ENCODE data around the gene MGAM2. TPM values are rescaled to one million over a fixed set of nuclear protein-coding genes. Genes with fewer than 3 reads are reported as not detected.

MGAM2 gene
- total and polyA plus RNA-seq, 5 donors from 2014 or later = not detected

DNA sequence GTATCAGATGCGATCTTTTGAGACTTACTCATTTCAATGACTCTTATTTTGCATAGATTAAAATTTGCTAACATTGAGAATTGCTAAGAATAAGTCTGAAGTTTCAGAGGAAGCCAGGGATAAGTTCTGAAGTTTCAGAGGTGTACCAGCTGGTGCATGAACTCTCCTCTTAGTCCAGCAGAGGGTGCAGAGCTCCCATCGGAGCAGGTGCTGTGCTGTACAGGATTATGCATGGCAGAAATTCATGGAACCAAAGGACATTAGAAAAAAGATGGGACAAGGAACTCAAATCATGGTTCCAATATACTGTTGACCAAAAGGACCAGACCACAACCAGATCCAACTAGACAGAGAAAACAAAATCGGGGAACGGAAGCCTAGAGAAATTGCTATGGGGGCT is 41.9 kb downstream of the MGAM2 start:
- H3K4me1 Mint-ChIP-seq = peaks cover 0 to 5% (median 0%) of the 10 kb centered on the region in 4 donors
- H3K4me1 ChIP-seq (ENCODE audit: control insufficient read depth, insufficient read depth, low read length, poor library complexity, severe bottlenecking) = no peaks in the 10 kb centered on the region
- H3K9me3 ChIP-seq (ENCODE audit: control insufficient read depth in 2 of 2, low read length in 2 of 2) = no peaks in the 10 kb centered on the region
- no peak overlapping the region for H3K4me3 Mint-ChIP-seq
- H3K27ac ChIP-seq (ENCODE audit: insufficient read depth, low read length, poor library complexity, severe bottlenecking) = no peak overlapping the region
- no peaks in the 10 kb centered on the region for H3K36me3 ChIP-seq (ENCODE audit: control insufficient read depth, insufficient read depth, low read length)
- DNase-seq = no peak
- no peak for ATAC-seq (ENCODE audit: low read depth in 2 of 2)
- no peaks in the 10 kb centered on the region for H3K36me3 Mint-ChIP-seq
- no peaks in the 10 kb centered on the region for H3K27me3 ChIP-seq (ENCODE audit: control insufficient read depth, insufficient read depth, low read length)
- H3K27ac Mint-ChIP-seq = no peak overlapping the region
- no peak overlapping the region for H3K4me3 ChIP-seq (ENCODE audit: low read depth, low read length)
- H3K9me3 Mint-ChIP-seq = peaks cover 0 to 2% (median 0%) of the 10 kb centered on the region in 7 donors
- peaks cover under 1% of the 10 kb centered on the region for H3K27me3 Mint-ChIP-seq

DNA sequence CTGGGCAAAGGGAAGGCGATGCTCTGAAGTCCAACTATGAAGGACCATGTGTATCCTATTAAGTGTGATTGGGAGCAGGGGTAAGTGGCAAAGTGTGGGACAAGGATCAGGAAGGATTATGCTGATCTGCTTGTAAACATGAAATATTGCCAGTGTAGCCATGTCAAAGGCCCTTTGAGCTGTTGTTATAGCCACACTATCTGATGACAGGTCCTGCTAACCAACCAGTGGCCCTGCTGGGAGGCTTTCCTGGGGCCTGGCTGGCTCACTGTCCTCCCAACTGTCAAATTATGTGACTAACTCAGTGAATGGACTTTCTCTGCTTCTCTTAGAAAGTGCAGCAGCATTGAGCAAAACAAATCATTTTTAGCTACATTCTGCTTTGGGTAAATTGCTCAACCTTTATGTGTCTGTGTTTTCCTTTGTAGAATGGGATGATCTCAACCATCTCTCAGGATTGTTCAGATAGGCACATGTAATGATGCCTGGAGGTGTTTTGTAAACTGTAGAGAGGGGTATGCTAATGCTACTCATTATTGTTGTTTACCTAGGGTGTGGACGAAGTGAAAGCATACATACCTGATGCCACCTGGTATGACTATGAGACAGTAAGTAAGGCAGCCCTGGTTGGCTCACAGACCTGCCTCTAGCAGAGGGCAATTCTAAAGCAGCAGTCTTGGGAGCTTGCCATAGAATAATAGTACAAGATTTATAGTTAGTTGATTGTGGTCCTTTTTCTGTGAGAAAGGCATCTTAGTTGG is 47.4 kb downstream of the MGAM2 start:
- Histone ChIP-seq H3K9me3 (ENCODE audit: control insufficient read depth in 2 of 2, low read length in 2 of 2) (no peaks in the 10 kb centered on the region), H3K4me1 (ENCODE audit: control insufficient read depth, insufficient read depth, low read length, poor library complexity, severe bottlenecking) (no peaks in the 10 kb centered on the region), H3K27me3 (ENCODE audit: control insufficient read depth, insufficient read depth, low read length) (no peaks in the 10 kb centered on the region), H3K4me3 (ENCODE audit: low read depth, low read length) (no peak overlapping the region), H3K36me3 (ENCODE audit: control insufficient read depth, insufficient read depth, low read length) (no peaks in the 10 kb centered on the region), H3K27ac (ENCODE audit: insufficient read depth, low read length, poor library complexity, severe bottlenecking) (no peak overlapping the region)
- ATAC-seq (ENCODE audit: low read depth in 2 of 2) = no peak
- Mint-ChIP-seq H3K4me1 (no peaks in the 10 kb centered on the region), H3K27ac (no peak overlapping the region), H3K9me3 (peaks cover 0 to 2% (median 0%) of the 10 kb centered on the region in 7 donors), H3K4me3 (no peak overlapping the region), H3K27me3 (peaks cover 11% of the 10 kb centered on the region), H3K36me3 (no peaks in the 10 kb centered on the region)
- DNase-seq = no peak

DNA sequence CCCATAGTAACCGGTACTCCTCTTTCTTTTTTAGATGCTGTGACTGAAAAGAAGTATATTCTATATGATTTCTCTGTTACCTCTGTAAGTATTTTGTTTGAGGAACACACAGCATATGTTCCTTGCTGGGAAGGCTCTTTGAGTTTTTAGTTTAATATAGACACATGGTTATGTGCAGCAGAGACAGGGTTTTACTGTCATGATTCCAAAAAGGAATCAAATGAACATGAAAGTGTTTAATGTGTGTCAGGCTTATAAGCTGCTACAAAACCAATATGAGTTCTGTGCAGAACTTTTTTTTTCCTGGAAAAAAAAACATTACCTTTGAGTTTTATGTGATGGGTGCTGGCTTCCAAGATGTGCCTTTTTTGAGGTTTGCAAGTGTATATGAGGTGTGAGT is 50.4 kb downstream of the MGAM2 start:
- Histone ChIP-seq H3K27me3 (ENCODE audit: control insufficient read depth, insufficient read depth, low read length) (no peaks in the 10 kb centered on the region), H3K27ac (ENCODE audit: insufficient read depth, low read length, poor library complexity, severe bottlenecking) (no peak overlapping the region), H3K9me3 (ENCODE audit: control insufficient read depth in 2 of 2, low read length in 2 of 2) (no peaks in the 10 kb centered on the region), H3K4me3 (ENCODE audit: low read depth, low read length) (no peak overlapping the region), H3K4me1 (ENCODE audit: control insufficient read depth, insufficient read depth, low read length, poor library complexity, severe bottlenecking) (no peaks in the 10 kb centered on the region), H3K36me3 (ENCODE audit: control insufficient read depth, insufficient read depth, low read length) (no peaks in the 10 kb centered on the region)
- H3K27ac Mint-ChIP-seq = no peak overlapping the region
- no peaks in the 10 kb centered on the region for H3K9me3 Mint-ChIP-seq
- H3K36me3 Mint-ChIP-seq = no peaks in the 10 kb centered on the region
- no peak overlapping the region for H3K4me3 Mint-ChIP-seq
- no peak for ATAC-seq (ENCODE audit: low read depth in 2 of 2)
- no peaks in the 10 kb centered on the region for H3K4me1 Mint-ChIP-seq
- DNase-seq = no peak
- peaks cover 15% of the 10 kb centered on the region for H3K27me3 Mint-ChIP-seq

DNA sequence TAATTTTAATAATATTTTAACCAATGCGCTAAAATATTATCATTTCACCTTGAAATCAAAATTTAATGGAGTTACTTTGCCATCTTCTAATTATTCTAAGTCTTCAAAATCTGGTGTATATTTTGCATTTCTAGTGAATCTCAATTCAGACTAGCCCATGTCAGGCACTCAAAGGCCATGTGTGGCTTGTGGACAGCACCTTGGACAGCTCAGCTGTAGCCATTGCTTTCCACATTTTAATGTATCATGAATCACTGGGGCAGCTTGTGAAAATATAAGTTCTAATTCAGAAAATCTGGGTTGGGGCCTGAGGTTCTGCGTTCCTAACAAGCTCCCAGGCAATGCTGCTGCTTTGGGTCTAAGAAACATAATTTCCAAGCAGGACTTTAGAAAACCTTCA is 57.2 kb downstream of the MGAM2 start:
- no peak overlapping the region for H3K4me3 ChIP-seq (ENCODE audit: low read depth, low read length)
- DNase-seq (no peak), ATAC-seq (ENCODE audit: low read depth in 2 of 2) (no peak)
- no peak overlapping the region for H3K27ac ChIP-seq (ENCODE audit: insufficient read depth, low read length, poor library complexity, severe bottlenecking)
- H3K4me1 Mint-ChIP-seq = no peaks in the 10 kb centered on the region
- H3K9me3 ChIP-seq (ENCODE audit: control insufficient read depth in 2 of 2, low read length in 2 of 2) = no peaks in the 10 kb centered on the region
- H3K36me3 Mint-ChIP-seq = no peaks in the 10 kb centered on the region
- no peaks in the 10 kb centered on the region for H3K4me1 ChIP-seq (ENCODE audit: control insufficient read depth, insufficient read depth, low read length, poor library complexity, severe bottlenecking)
- no peaks in the 10 kb centered on the region for H3K36me3 ChIP-seq (ENCODE audit: control insufficient read depth, insufficient read depth, low read length)
- no peak overlapping the region for H3K4me3 Mint-ChIP-seq
- no peak overlapping the region for H3K27ac Mint-ChIP-seq
- H3K27me3 ChIP-seq (ENCODE audit: control insufficient read depth, insufficient read depth, low read length) = no peaks in the 10 kb centered on the region
- H3K9me3 Mint-ChIP-seq = peaks cover 0 to under 1% (median 0%) of the 10 kb centered on the region in 7 donors
- H3K27me3 Mint-ChIP-seq = peaks cover 5% of the 10 kb centered on the region

DNA sequence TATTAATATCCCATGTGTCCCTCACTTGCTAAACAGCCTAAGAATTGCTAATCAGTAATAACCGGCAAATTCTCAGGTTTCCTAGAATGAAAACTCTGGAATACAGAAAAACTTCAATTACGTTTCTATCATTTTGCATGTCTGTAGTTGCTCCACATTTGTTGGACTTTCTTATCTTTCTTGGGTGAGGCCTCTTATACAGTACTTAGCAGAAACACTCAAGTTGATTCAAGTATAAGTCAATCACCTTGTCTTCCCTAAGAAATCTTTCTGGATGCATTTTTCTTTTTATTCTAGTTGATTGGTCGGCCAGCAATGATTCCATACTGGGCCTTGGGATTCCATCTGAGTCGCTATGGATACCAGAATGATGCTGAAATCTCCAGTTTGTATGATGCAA is 61.4 kb downstream of the MGAM2 start:
- H3K9me3 Mint-ChIP-seq = peaks cover 0 to 6% (median 0%) of the 10 kb centered on the region in 7 donors
- H3K27me3 ChIP-seq (ENCODE audit: control insufficient read depth, insufficient read depth, low read length) = no peaks in the 10 kb centered on the region
- peaks cover 9% of the 10 kb centered on the region for H3K27me3 Mint-ChIP-seq

DNA sequence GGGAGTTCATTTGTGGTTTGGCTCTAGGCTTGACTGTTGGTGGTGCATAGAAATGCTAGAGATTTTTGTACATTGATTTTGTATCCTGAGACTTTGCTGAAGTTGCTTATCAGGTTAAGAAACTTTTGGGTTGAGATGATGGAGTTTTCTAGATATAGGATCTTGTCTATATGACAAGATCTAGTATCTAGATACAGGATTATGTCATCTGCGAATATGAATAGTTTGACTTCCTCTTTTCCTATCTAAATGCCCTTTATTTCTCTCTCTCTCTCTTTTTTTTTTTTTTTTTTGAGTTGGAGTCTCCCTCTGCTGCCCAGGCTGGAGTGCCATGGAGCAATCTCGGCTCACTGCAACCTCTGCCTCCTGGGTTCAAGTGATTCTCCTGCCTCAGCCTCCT is 62.9 kb downstream of the MGAM2 start:
- peaks cover 0 to 6% (median 0%) of the 10 kb centered on the region in 7 donors for H3K9me3 Mint-ChIP-seq
- peaks cover 14% of the 10 kb centered on the region for H3K27me3 Mint-ChIP-seq
- H3K36me3 Mint-ChIP-seq = no peaks in the 10 kb centered on the region
- Histone ChIP-seq H3K4me3 (ENCODE audit: low read depth, low read length) (no peak overlapping the region), H3K36me3 (ENCODE audit: control insufficient read depth, insufficient read depth, low read length) (no peaks in the 10 kb centered on the region), H3K4me1 (ENCODE audit: control insufficient read depth, insufficient read depth, low read length, poor library complexity, severe bottlenecking) (no peaks in the 10 kb centered on the region), H3K27ac (ENCODE audit: insufficient read depth, low read length, poor library complexity, severe bottlenecking) (no peak overlapping the region), H3K27me3 (ENCODE audit: control insufficient read depth, insufficient read depth, low read length) (no peaks in the 10 kb centered on the region), H3K9me3 (ENCODE audit: control insufficient read depth in 2 of 2, low read length in 2 of 2) (no peaks in the 10 kb centered on the region)
- no peak for DNase-seq
- no peak overlapping the region for H3K27ac Mint-ChIP-seq
- no peak overlapping the region for H3K4me3 Mint-ChIP-seq
- no peak for ATAC-seq (ENCODE audit: low read depth in 2 of 2)
- H3K4me1 Mint-ChIP-seq = no peaks in the 10 kb centered on the region

More for the DNA sequence above, 61.4 kb downstream of the MGAM2 start:
- no peak overlapping the region for H3K27ac Mint-ChIP-seq
- Histone ChIP-seq H3K9me3 (ENCODE audit: control insufficient read depth in 2 of 2, low read length in 2 of 2) (no peaks in the 10 kb centered on the region), H3K36me3 (ENCODE audit: control insufficient read depth, insufficient read depth, low read length) (no peaks in the 10 kb centered on the region), H3K4me1 (ENCODE audit: control insufficient read depth, insufficient read depth, low read length, poor library complexity, severe bottlenecking) (no peaks in the 10 kb centered on the region), H3K27ac (ENCODE audit: insufficient read depth, low read length, poor library complexity, severe bottlenecking) (no peak overlapping the region), H3K4me3 (ENCODE audit: low read depth, low read length) (no peak overlapping the region)
- ATAC-seq (ENCODE audit: low read depth in 2 of 2) (no peak), DNase-seq (no peak)
- no peak overlapping the region for H3K4me3 Mint-ChIP-seq
- H3K4me1 Mint-ChIP-seq = no peaks in the 10 kb centered on the region
- no peaks in the 10 kb centered on the region for H3K36me3 Mint-ChIP-seq

DNA sequence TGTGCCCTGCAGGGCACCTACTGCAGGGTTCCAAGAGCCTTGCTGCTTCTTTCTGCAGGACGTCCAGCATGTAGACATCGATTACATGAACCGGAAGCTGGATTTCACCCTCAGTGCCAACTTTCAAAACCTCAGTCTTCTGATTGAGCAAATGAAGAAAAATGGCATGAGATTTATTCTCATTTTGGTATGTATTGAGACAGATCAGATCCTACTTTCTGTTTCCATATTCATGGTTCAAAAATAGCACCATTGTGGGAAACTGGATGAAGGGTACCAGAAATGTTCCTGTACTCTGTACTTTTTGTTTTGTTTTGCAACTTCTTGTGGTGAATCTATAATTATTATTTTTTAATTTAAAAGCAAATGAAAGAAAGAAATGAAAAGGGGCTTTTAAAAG is 64.1 kb downstream of the MGAM2 start:
- no peak overlapping the region for H3K27ac Mint-ChIP-seq
- Histone ChIP-seq H3K36me3 (ENCODE audit: control insufficient read depth, insufficient read depth, low read length) (no peaks in the 10 kb centered on the region), H3K9me3 (ENCODE audit: control insufficient read depth in 2 of 2, low read length in 2 of 2) (no peaks in the 10 kb centered on the region), H3K27ac (ENCODE audit: insufficient read depth, low read length, poor library complexity, severe bottlenecking) (no peak overlapping the region), H3K27me3 (ENCODE audit: control insufficient read depth, insufficient read depth, low read length) (no peaks in the 10 kb centered on the region), H3K4me1 (ENCODE audit: control insufficient read depth, insufficient read depth, low read length, poor library complexity, severe bottlenecking) (no peaks in the 10 kb centered on the region), H3K4me3 (ENCODE audit: low read depth, low read length) (no peak overlapping the region)
- ATAC-seq (ENCODE audit: low read depth in 2 of 2) = no peak
- H3K36me3 Mint-ChIP-seq = no peaks in the 10 kb centered on the region
- no peaks in the 10 kb centered on the region for H3K4me1 Mint-ChIP-seq
- peaks cover 0 to 6% (median 0%) of the 10 kb centered on the region in 7 donors for H3K9me3 Mint-ChIP-seq
- no peak for DNase-seq
- H3K4me3 Mint-ChIP-seq = no peak overlapping the region
- peaks cover 14% of the 10 kb centered on the region for H3K27me3 Mint-ChIP-seq

DNA sequence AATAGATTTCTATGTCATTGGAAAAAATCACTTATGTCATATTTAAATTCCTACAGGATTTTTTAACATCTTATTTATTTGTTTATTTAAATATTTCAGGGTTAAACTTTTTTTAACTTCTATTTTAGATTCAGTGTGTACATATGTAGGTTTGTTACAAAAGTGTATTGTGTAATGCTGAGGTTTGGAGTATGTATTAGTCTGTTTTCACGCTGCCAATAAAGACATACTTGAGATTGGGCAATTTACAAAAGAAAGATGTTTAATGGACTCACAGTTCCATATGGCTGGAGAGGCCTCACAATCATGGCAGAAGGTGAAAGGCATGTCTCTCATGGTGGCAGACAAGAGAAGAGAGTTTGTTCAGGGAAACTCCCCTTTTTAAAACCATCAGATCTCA is 65.4 kb downstream of the MGAM2 start:
- Mint-ChIP-seq H3K9me3 (peaks cover 0 to 6% (median 0%) of the 10 kb centered on the region in 7 donors), H3K4me1 (no peaks in the 10 kb centered on the region), H3K27ac (no peak overlapping the region), H3K4me3 (no peak overlapping the region), H3K36me3 (no peaks in the 10 kb centered on the region), H3K27me3 (peaks cover 14% of the 10 kb centered on the region)
- Histone ChIP-seq H3K4me3 (ENCODE audit: low read depth, low read length) (no peak overlapping the region), H3K27ac (ENCODE audit: insufficient read depth, low read length, poor library complexity, severe bottlenecking) (no peak overlapping the region), H3K4me1 (ENCODE audit: control insufficient read depth, insufficient read depth, low read length, poor library complexity, severe bottlenecking) (no peaks in the 10 kb centered on the region), H3K27me3 (ENCODE audit: control insufficient read depth, insufficient read depth, low read length) (no peaks in the 10 kb centered on the region), H3K9me3 (ENCODE audit: control insufficient read depth in 2 of 2, low read length in 2 of 2) (no peaks in the 10 kb centered on the region), H3K36me3 (ENCODE audit: control insufficient read depth, insufficient read depth, low read length) (no peaks in the 10 kb centered on the region)
- DNase-seq (no peak), ATAC-seq (ENCODE audit: low read depth in 2 of 2) (no peak)
